ENCODE data around the gene CNOT3. TPM values are rescaled to one million over a fixed set of nuclear protein-coding genes. Genes with fewer than 3 reads are reported as not detected.
A peak's percentile ranks its signal among the peaks of the same experiment; 100 is the strongest.

The CNOT3 gene
- total RNA-seq, 5 donors from 2014 or later (not counting 1 experiment from before 2014, with no cell fraction given) = 45.9 to 83.1 (median 77.0) TPM

DNA sequence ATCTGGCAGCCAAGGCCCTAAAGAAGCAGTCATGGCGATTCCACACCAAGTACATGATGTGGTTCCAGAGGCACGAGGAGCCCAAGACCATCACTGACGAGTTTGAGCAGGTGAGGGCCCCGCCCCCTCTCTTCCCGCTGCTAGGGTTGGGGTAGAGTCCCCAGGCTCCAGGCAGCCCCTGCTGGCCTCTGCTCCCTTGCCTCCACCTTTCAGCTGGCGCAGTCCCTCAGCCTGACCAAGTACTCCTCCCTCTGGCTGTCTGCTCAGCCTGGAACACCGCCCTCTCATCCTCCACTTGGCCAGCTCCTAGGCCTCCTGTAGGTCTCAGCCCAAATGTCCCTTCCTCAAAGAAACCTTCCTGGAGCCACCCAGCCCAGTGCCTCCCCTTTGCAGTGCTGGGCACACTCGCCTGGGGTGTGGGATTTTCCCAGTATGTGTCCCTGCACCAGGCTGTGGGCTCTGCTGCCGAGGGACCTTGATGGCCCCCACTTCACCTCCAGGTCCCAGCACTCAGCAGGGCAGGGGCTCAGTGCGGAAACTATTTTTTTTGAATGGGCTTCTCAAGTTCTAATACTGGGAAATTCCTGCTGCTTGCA lies 16.3 kb downstream of the CNOT3 start:
- ChIA-PET CTCF (no interaction called here), POLR2A (no interaction called here)
- Histone ChIP-seq H3K9me3 (no peaks in the 10 kb centered on the region), H3K4me1 (ENCODE audit: control insufficient read depth in 1 of 2, extremely low read depth in 1 of 2, insufficient read depth in 2 of 2, low read length in 2 of 2) (peaks cover 38 to 63% of the 10 kb centered on the region in 2 experiments), H3K4me3 (ENCODE audit: control insufficient read depth in 1 of 2, extremely low read depth in 1 of 2, low read length in 1 of 2) (no peak overlapping the region), H3K27ac (ENCODE audit: low read length) (peak overlapping the region; percentile 24), H3K27me3 (replicated peaks in 1 of 2; ENCODE audit: control insufficient read depth in 2 of 2, extremely low read depth in 1 of 2, insufficient read depth in 2 of 2, low read length in 1 of 2) (no peaks in the 10 kb centered on the region), H3K36me3 (ENCODE audit: control insufficient read depth in 2 of 2, extremely low read depth in 1 of 2, insufficient read depth in 1 of 2, low read length in 1 of 2) (peaks cover 35 to 89% of the 10 kb centered on the region in 2 donors)
- Mint-ChIP-seq H3K27ac (peak overlapping the region; percentile 50 to 82), H3K4me3 (peak overlapping the region in 1 of 3 donors; percentile 60), H3K27me3 (no peaks in the 10 kb centered on the region), H3K36me3 (peaks cover 60% of the 10 kb centered on the region), H3K4me1 (peaks cover 37 to 46% (median 43%) of the 10 kb centered on the region in 3 donors), H3K9me3 (no peaks in the 10 kb centered on the region)
- WGBS (ENCODE audit: insufficient coverage) = 89% methylated on average over 7 of the region's 10 CpGs
- DNase-seq (no peak), ATAC-seq (replicated peaks in 1 of 4) (no peak)

DNA sequence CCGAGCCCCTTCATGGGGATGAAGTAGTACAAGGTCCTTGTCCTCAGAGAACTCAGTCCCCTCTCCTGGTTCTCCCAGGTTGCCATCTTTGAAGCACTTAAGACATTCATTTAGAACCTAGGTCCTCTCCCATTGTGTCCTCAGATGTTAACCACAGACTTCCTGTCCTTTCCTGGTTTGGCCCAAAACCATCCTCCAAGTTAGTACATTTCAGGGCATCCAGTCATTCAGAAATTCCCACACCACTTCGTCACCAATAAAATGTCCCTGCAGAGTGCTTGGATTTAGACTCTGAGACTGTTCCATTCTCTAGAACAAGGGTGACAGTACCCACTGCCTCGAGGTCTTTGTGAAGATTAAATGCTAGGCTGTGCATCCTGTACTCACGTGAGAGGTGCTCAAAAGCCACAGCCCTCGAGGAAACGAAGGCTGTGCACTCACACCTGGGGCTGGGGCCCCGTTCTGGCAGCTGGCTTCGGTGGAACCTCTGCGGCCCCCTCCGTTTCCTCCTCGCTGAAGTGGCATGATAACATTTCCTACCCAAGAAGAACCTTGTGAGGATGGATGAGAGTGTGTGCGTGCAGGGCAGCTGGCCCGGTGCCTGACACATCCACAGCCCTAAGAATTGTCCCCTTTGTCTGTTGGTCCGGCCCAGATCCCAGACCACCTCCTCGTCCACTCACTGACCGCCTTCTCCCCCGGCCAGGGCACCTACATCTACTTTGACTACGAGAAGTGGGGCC lies 17.2 kb downstream of the CNOT3 start:
- Mint-ChIP-seq H3K36me3 (peaks cover 53% of the 10 kb centered on the region), H3K4me1 (peaks cover 45 to 53% (median 47%) of the 10 kb centered on the region in 3 donors), H3K27ac (peak overlapping the region; percentile 50 to 82), H3K9me3 (no peaks in the 10 kb centered on the region), H3K4me3 (peak overlapping the region in 2 of 3 donors; percentile 17 to 60), H3K27me3 (no peaks in the 10 kb centered on the region)
- ChIA-PET POLR2A (no interaction called here), CTCF (no interaction called here)
- peak; percentile 2 to 24 (median 10) for ATAC-seq (replicated peaks in 1 of 4)
- Histone ChIP-seq H3K27me3 (replicated peaks in 1 of 2; ENCODE audit: control insufficient read depth in 2 of 2, extremely low read depth in 1 of 2, insufficient read depth in 2 of 2, low read length in 1 of 2) (no peaks in the 10 kb centered on the region), H3K27ac (ENCODE audit: low read length) (peak overlapping the region; percentile 36), H3K36me3 (ENCODE audit: control insufficient read depth in 2 of 2, extremely low read depth in 1 of 2, insufficient read depth in 1 of 2, low read length in 1 of 2) (peaks cover 28 to 79% of the 10 kb centered on the region in 2 donors), H3K4me1 (ENCODE audit: control insufficient read depth in 1 of 2, extremely low read depth in 1 of 2, insufficient read depth in 2 of 2, low read length in 2 of 2) (peaks cover 41 to 67% of the 10 kb centered on the region in 2 experiments), H3K4me3 (ENCODE audit: control insufficient read depth in 1 of 2, extremely low read depth in 1 of 2, low read length in 1 of 2) (peak overlapping the region in 1 of 2 donors; percentile 35), H3K9me3 (no peaks in the 10 kb centered on the region)
- peak in 33 of 35 experiments; percentile 39 to 77 (median 59) for DNase-seq
- 29% methylated on average over 6 of the region's 18 CpGs for WGBS (ENCODE audit: insufficient coverage)

DNA sequence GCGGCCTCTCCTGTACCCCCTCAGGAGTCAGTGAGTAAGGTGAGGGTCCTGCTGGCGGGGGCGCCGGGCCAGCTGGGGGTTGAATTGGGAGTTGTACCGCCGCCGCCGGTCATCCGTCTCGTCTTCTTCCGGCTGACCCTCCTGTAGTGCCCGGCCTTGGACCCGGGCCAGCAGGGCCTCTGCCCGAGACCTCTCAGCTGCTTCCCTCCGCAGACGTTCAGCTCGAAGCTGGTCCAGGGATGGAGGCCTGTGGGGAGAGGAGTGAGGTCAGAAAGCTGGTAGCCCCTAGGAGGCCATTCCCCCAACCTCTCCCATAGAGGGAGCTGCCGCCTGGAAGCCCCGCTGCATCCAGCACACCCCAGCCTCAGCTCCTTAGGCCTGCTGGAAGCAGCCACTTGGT lies 18.1 kb downstream of the CNOT3 start:
- peak overlapping the region in 1 of 3 donors; percentile 40 for H3K4me3 Mint-ChIP-seq
- peaks cover 46 to 75% of the 10 kb centered on the region in 2 experiments for H3K4me1 ChIP-seq (ENCODE audit: control insufficient read depth in 1 of 2, extremely low read depth in 1 of 2, insufficient read depth in 2 of 2, low read length in 2 of 2)
- no peak overlapping the region for H3K27ac ChIP-seq (ENCODE audit: low read length)

DNA sequence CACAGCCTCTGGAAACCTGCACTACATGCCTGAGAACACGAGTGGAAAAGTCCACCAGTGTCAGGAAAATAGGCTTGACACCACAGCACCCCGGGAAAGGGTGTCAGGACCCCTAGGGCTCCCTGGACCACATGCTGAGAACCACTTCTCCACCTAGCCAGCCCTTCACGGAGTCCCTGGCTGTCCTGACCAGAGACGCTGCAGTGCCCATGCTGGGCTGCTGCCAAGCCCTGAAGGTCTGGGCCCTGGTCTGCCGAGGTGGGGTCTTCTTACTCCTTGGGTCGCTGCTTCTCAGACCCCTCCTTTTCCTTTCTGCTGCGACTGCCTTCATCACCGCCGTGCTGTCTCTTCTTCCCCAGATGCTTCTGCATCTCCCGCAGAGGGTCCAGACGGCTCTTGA lies 18.9 kb downstream of the CNOT3 start:
- Histone ChIP-seq H3K27me3 (replicated peaks in 1 of 2; ENCODE audit: control insufficient read depth in 2 of 2, extremely low read depth in 1 of 2, insufficient read depth in 2 of 2, low read length in 1 of 2) (no peaks in the 10 kb centered on the region), H3K4me1 (ENCODE audit: control insufficient read depth in 1 of 2, extremely low read depth in 1 of 2, insufficient read depth in 2 of 2, low read length in 2 of 2) (peaks cover 46 to 79% of the 10 kb centered on the region in 2 experiments), H3K27ac (ENCODE audit: low read length) (no peak overlapping the region), H3K4me3 (ENCODE audit: control insufficient read depth in 1 of 2, extremely low read depth in 1 of 2, low read length in 1 of 2) (no peak overlapping the region), H3K9me3 (no peaks in the 10 kb centered on the region), H3K36me3 (ENCODE audit: control insufficient read depth in 2 of 2, extremely low read depth in 1 of 2, insufficient read depth in 1 of 2, low read length in 1 of 2) (peaks cover 19 to 68% of the 10 kb centered on the region in 2 donors)
- H3K9me3 Mint-ChIP-seq = no peaks in the 10 kb centered on the region
- ChIA-PET POLR2A (no interaction called here), CTCF (interaction anchor here in 1 of 2 donors (1.2 kb wide), 1 partner anchor 20 kb away, joined by 4 read pairs; the partner anchor contains the start of gene CNOT3)
- H3K27me3 Mint-ChIP-seq = no peaks in the 10 kb centered on the region
- ATAC-seq (replicated peaks in 1 of 4) (no peak), DNase-seq (no peak)
- peak overlapping the region in 1 of 2 donors; percentile 66 for H3K27ac Mint-ChIP-seq
- H3K4me3 Mint-ChIP-seq = peak overlapping the region in 1 of 3 donors; percentile 56
- 93% methylated on average over 5 of the region's 11 CpGs for WGBS (ENCODE audit: insufficient coverage)
- H3K4me1 Mint-ChIP-seq = peaks cover 57 to 68% (median 61%) of the 10 kb centered on the region in 3 donors
- peaks cover 44% of the 10 kb centered on the region for H3K36me3 Mint-ChIP-seq

More for the DNA sequence above, 18.1 kb downstream of the CNOT3 start:
- ATAC-seq (replicated peaks in 1 of 4) = no peak
- ChIA-PET CTCF (interaction anchor here in 1 of 2 donors (0.5 kb wide), 1 partner anchor 9 kb away, joined by 3 read pairs; no protein-coding TSS in a partner anchor), POLR2A (interaction anchor here in 1 of 2 donors (0.5 kb wide), 1 partner anchor 285 kb away, joined by 3 read pairs; no protein-coding TSS in a partner anchor)
- H3K4me3 ChIP-seq (ENCODE audit: control insufficient read depth in 1 of 2, extremely low read depth in 1 of 2, low read length in 1 of 2) = no peak overlapping the region
- H3K27me3 ChIP-seq (replicated peaks in 1 of 2; ENCODE audit: control insufficient read depth in 2 of 2, extremely low read depth in 1 of 2, insufficient read depth in 2 of 2, low read length in 1 of 2) = no peaks in the 10 kb centered on the region
- no peaks in the 10 kb centered on the region for H3K27me3 Mint-ChIP-seq
- H3K4me1 Mint-ChIP-seq = peaks cover 53 to 63% (median 56%) of the 10 kb centered on the region in 3 donors
- H3K27ac Mint-ChIP-seq = no peak overlapping the region
- H3K36me3 ChIP-seq (ENCODE audit: control insufficient read depth in 2 of 2, extremely low read depth in 1 of 2, insufficient read depth in 1 of 2, low read length in 1 of 2) = peaks cover 21 to 74% of the 10 kb centered on the region in 2 donors
- 70% methylated on average over 2 of the region's 19 CpGs for WGBS (ENCODE audit: insufficient coverage)
- no peaks in the 10 kb centered on the region for H3K9me3 Mint-ChIP-seq
- no peaks in the 10 kb centered on the region for H3K9me3 ChIP-seq
- H3K36me3 Mint-ChIP-seq = peaks cover 49% of the 10 kb centered on the region
- no peak for DNase-seq

DNA sequence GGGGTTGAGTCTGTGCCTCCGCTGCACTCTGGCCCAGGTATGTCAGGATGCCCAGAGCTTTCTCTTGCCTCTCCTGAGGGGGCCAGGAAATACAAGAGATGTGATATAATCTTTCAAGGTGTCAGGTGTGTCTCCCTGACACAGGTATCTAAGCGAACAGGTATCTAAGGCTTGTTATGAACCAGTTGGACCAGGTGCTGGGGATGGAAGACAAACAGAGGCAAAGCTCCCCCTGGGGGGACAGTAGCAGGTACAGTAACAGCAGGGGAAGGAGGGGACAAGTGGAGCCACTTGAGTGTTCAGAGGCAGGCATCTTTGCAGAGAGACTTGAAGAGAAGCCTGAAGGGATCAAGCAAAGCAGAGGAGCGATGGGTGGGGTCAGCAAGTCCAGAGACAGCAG lies 19.4 kb downstream of the CNOT3 start:
- Mint-ChIP-seq H3K4me1 (peaks cover 59 to 71% (median 64%) of the 10 kb centered on the region in 3 donors), H3K4me3 (peak overlapping the region; percentile 26 to 56 (median 37))
- WGBS (ENCODE audit: insufficient coverage) = 96% methylated on average over 3 of the region's 3 CpGs

DNA sequence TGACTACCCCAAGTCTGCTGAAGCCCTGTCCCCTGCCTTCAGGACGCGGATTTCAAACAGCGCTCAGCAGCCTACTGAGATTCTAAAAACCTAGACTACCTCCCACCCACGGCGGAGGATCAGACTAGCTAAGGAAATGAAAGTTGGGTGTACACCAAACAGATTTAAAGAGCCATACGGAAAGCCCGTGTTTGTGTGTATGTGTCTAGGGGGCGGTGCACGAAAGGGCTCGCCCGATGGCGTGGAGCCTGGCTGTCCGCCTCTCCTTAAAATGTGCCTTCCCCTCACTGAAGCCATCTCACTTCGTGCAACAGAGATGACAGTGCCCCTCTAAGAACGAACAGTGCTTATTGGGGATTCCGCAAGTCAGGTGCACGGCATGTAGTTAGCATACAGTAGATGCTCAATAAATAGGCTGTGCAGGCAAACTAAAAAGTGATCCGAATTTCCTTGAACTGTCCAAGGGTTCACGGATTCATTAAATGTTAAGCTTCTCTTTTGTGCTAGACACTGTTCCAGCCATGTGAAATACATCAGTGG lies 21.3 kb downstream of the CNOT3 start:
- ATAC-seq (replicated peaks in 1 of 4) (no peak), DNase-seq (peak in 5 of 35 experiments; percentile 16 to 45 (median 18))
- 2% methylated on average over 6 of the region's 19 CpGs for WGBS (ENCODE audit: insufficient coverage)
- Mint-ChIP-seq H3K9me3 (no peaks in the 10 kb centered on the region), H3K4me3 (peak overlapping the region; percentile 94 to 100 (median 100)), H3K27ac (peak overlapping the region; percentile 100), H3K36me3 (peaks cover 31% of the 10 kb centered on the region), H3K4me1 (peaks cover 63 to 78% (median 68%) of the 10 kb centered on the region in 3 donors), H3K27me3 (no peaks in the 10 kb centered on the region)
- CTCF ChIA-PET = interaction anchor here (0.8 to 1.8 kb wide), 4 partner anchors 8 to 32 kb away, joined by 3 to 13 read pairs (median 7); partner anchors contain the start of genes CNOT3 (in 1 of the 2) and TSEN34 (in 1 of the 2)
- Histone ChIP-seq H3K4me1 (ENCODE audit: control insufficient read depth in 1 of 2, extremely low read depth in 1 of 2, insufficient read depth in 2 of 2, low read length in 2 of 2) (peaks cover 38 to 86% of the 10 kb centered on the region in 2 experiments), H3K9me3 (no peaks in the 10 kb centered on the region), H3K4me3 (ENCODE audit: control insufficient read depth in 1 of 2, extremely low read depth in 1 of 2, low read length in 1 of 2) (peak overlapping the region; percentile 84), H3K27ac (ENCODE audit: low read length) (peak overlapping the region; percentile 74), H3K27me3 (replicated peaks in 1 of 2; ENCODE audit: control insufficient read depth in 2 of 2, extremely low read depth in 1 of 2, insufficient read depth in 2 of 2, low read length in 1 of 2) (peaks cover 0 to 6% of the 10 kb centered on the region in 2 experiments), H3K36me3 (ENCODE audit: control insufficient read depth in 2 of 2, extremely low read depth in 1 of 2, insufficient read depth in 1 of 2, low read length in 1 of 2) (peaks cover 2 to 46% of the 10 kb centered on the region in 2 donors)
- POLR2A ChIA-PET = interaction anchor here in 1 of 2 donors (1.8 to 2.2 kb wide), 3 partner anchors 22 to 42 kb away, joined by 6 to 16 read pairs (median 9); partner anchors contain the start of genes CNOT3, MBOAT7 and RPS9

More for the DNA sequence above, 19.4 kb downstream of the CNOT3 start:
- Histone ChIP-seq H3K9me3 (no peaks in the 10 kb centered on the region), H3K27ac (ENCODE audit: low read length) (no peak overlapping the region), H3K27me3 (replicated peaks in 1 of 2; ENCODE audit: control insufficient read depth in 2 of 2, extremely low read depth in 1 of 2, insufficient read depth in 2 of 2, low read length in 1 of 2) (no peaks in the 10 kb centered on the region), H3K36me3 (ENCODE audit: control insufficient read depth in 2 of 2, extremely low read depth in 1 of 2, insufficient read depth in 1 of 2, low read length in 1 of 2) (peaks cover 16 to 63% of the 10 kb centered on the region in 2 donors), H3K4me3 (ENCODE audit: control insufficient read depth in 1 of 2, extremely low read depth in 1 of 2, low read length in 1 of 2) (no peak overlapping the region), H3K4me1 (ENCODE audit: control insufficient read depth in 1 of 2, extremely low read depth in 1 of 2, insufficient read depth in 2 of 2, low read length in 2 of 2) (peaks cover 46 to 83% of the 10 kb centered on the region in 2 experiments)
- ChIA-PET POLR2A (no interaction called here), CTCF (interaction anchor here in 1 of 2 donors (1.2 kb wide), 1 partner anchor 20 kb away, joined by 4 read pairs; the partner anchor contains the start of gene CNOT3)
- H3K27ac Mint-ChIP-seq = peak overlapping the region; percentile 40 to 66
- DNase-seq (no peak), ATAC-seq (replicated peaks in 1 of 4) (no peak)
- H3K27me3 Mint-ChIP-seq = no peaks in the 10 kb centered on the region
- H3K9me3 Mint-ChIP-seq = no peaks in the 10 kb centered on the region
- peaks cover 40% of the 10 kb centered on the region for H3K36me3 Mint-ChIP-seq
